GM18868 (cell line): Measurements from ENCODE around the gene DBF4B.
"Not testable (repeated sequence)": the region's sequence is repeated elsewhere in the genome, so short reads cannot be mapped to it uniquely, and the experiment has no call there.

Experiments
- ATAC-seq: cut with Tn5 transposase; IDR thresholded peaks from one replicate; pipeline ENCODE4 v1.9.1; 2021; ENCODE audit warnings: mild to moderate bottlenecking, moderate library complexity; ENCODE audit not compliant: unreplicated experiment

DBF4B gene

GRCh38 chr17:44708401-44709263 is at the start of gene DBF4B:
DBF4B (plus strand) TSS chr17:44708665; CDS start chr17:44708821, 156 bp downstream.
- ATAC-seq, result no peak

GRCh38 chr17:44661835-44662234 is 46.6 kb upstream of the DBF4B start:
- no peak for ATAC-seq

GRCh38 chr17:44663095-44663494 is 45.4 kb upstream of the DBF4B start:
- no peak for ATAC-seq

- ATAC-seq, result no peak
These were observed 43.6 kb upstream of the DBF4B start for GRCh38 chr17:44664867-44665266.

- no peak for ATAC-seq
These were observed 42.5 kb upstream of the DBF4B start for GRCh38 chr17:44666006-44666405.

- no peak for ATAC-seq
These were observed 35.9 kb upstream of the DBF4B start for GRCh38 chr17:44672479-44673093.

- ATAC-seq, result no peak
These were observed 34.6 kb upstream of the DBF4B start for GRCh38 chr17:44673893-44674292.

GRCh38 chr17:44677136-44677535 is 31.3 kb upstream of the DBF4B start:
- ATAC-seq, result no peak

GRCh38 chr17:44683303-44683702 is 25.2 kb upstream of the DBF4B start:
- not testable (repeated sequence) for ATAC-seq

GRCh38 chr17:44687756-44688155 is 20.7 kb upstream of the DBF4B start:
- ATAC-seq, result no peak

GRCh38 chr17:44688200-44688599 is 20.3 kb upstream of the DBF4B start:
- no peak for ATAC-seq

GRCh38 chr17:44688675-44689476 is 19.6 kb upstream of the DBF4B start:
- no peak for ATAC-seq

- ATAC-seq, result peak; percentile 83
These were observed 18.8 kb upstream of the DBF4B start, which contains the start of gene CCDC43 for GRCh38 chr17:44689477-44690217. CCDC43 (minus strand) TSS chr17:44689776; CDS start chr17:44689753, 23 bp downstream.

- ATAC-seq, result not testable (repeated sequence)
These were observed 17.6 kb upstream of the DBF4B start for GRCh38 chr17:44690746-44691306.

GRCh38 chr17:44693609-44694008 is 14.9 kb upstream of the DBF4B start:
- ATAC-seq, result no peak

- ATAC-seq, result not testable (repeated sequence)
These were observed 8.2 kb upstream of the DBF4B start for GRCh38 chr17:44700288-44700687.

GRCh38 chr17:44707755-44708400 is 587 bp upstream of the DBF4B start:
- ATAC-seq, result no peak

GRCh38 chr17:44719444-44719843 is 11.0 kb downstream of the DBF4B start:
- ATAC-seq, result no peak

GRCh38 chr17:44722254-44722653 is 13.8 kb downstream of the DBF4B start:
- ATAC-seq, result no peak

- not testable (repeated sequence) for ATAC-seq
These were observed 17.7 kb downstream of the DBF4B start for GRCh38 chr17:44726121-44726520.
